Measurements from ENCODE around the gene RASSF8.

- no peak for TF ChIP-seq GATA2 (IDR thresholded peaks at IDR 0.05; ENCODE audit: low read depth, low read length)
- TF ChIP-seq GATA3 (IDR thresholded peaks at IDR 0.05; ENCODE audit: low read depth, low read length): no peak
Measured at GRCh38 chr12:26114720-26115401, 156.4 kb downstream of the RASSF8 start.
